GM23338 (cell line): ENCODE data around the gene CATSPER3. TPM values are rescaled to one million over a fixed set of nuclear protein-coding genes. Genes with fewer than 3 reads are reported as not detected.

Source experiments
- ATAC-seq: fragments of 200-7000 bp; cut with Tn5 transposase; 3 replicates; pipeline ENCODE4 v1.9.1; 2020
- DNase-seq: peaks from one replicate; pipeline ENCODE4 v3.0.0-alpha.2; 2015; ENCODE audit warnings: low spot score
- H2AFZ ChIP-seq: fragments of 200-600 bp; sonication (generic); 2 replicates; pipeline ENCODE4 v1.8.0; 2016; ENCODE audit warnings: antibody characterized with exemption, mild to moderate bottlenecking, moderate library complexity
- H3F3A ChIP-seq: fragments of 200-600 bp; sonication (generic); replicated peaks from 2 replicates; pipeline ENCODE4 v1.8.0; 2017; ENCODE audit warnings: antibody characterized with exemption, mixed run types, low read depth
- H3K27ac ChIP-seq: fragments of 200-600 bp; sonication (generic); 2 replicates; pipeline ENCODE4 v1.6.1; 2016; ENCODE audit warnings: low read depth
- H3K27me3 ChIP-seq: fragments of 200-600 bp; sonication (generic); 2 replicates; pipeline ENCODE4 v1.8.0; 2016; ENCODE audit warnings: mild to moderate bottlenecking, mixed run types, moderate library complexity; ENCODE audit not compliant: insufficient read depth
- H3K36me3 ChIP-seq: fragments of 200-600 bp; sonication (generic); 2 replicates; pipeline ENCODE4 v1.8.0; 2016; ENCODE audit warnings: mild to moderate bottlenecking; ENCODE audit not compliant: insufficient read depth
- H3K4me1 ChIP-seq: fragments of 200-600 bp; sonication (generic); 2 replicates; pipeline ENCODE4 v1.8.0; 2016; ENCODE audit warnings: mild to moderate bottlenecking, moderate library complexity; ENCODE audit not compliant: insufficient read depth
- H3K4me2 ChIP-seq: fragments of 200-600 bp; sonication (generic); 2 replicates; pipeline ENCODE4 v1.7.1; 2017; ENCODE audit warnings: mixed run types
- H3K4me3 ChIP-seq: fragments of 200-600 bp; sonication (generic); 2 replicates; pipeline ENCODE4 v1.6.1; 2016; ENCODE audit warnings: mixed run types
- H3K79me2 ChIP-seq: fragments of 200-600 bp; sonication (generic); replicated peaks from 2 replicates; pipeline ENCODE4 v1.8.0; 2017; ENCODE audit warnings: mild to moderate bottlenecking; ENCODE audit not compliant: insufficient read depth
- H3K9me2 ChIP-seq: fragments of 200-600 bp; sonication (generic); 2 replicates; pipeline ENCODE4 v1.8.0; 2017; ENCODE audit not compliant: insufficient read depth
- H4K20me1 ChIP-seq: fragments of 200-600 bp; sonication (generic); replicated peaks from 2 replicates; pipeline ENCODE4 v1.8.0; 2017; ENCODE audit warnings: mild to moderate bottlenecking; ENCODE audit not compliant: insufficient read depth
- H3K27ac Mint-ChIP-seq: 2 replicates; pipeline ENCODE4 v1.8.0; 2020; ENCODE audit warnings: inconsistent platforms, mild to moderate bottlenecking, moderate library complexity, mixed read lengths
- H3K27me3 Mint-ChIP-seq: 3 replicates; pipeline ENCODE4 v1.8.0; 2022; ENCODE audit warnings: low read depth, mild to moderate bottlenecking, moderate library complexity, mixed read lengths, inconsistent platforms; ENCODE audit not compliant: insufficient read depth, poor library complexity
- H3K36me3 Mint-ChIP-seq: 3 replicates; pipeline ENCODE4 v1.8.0; 2021; ENCODE audit warnings: low read depth, mild to moderate bottlenecking, inconsistent platforms, moderate library complexity, mixed read lengths
- H3K4me1 Mint-ChIP-seq: 3 replicates; pipeline ENCODE4 v1.8.0; 2020; ENCODE audit warnings: mild to moderate bottlenecking, inconsistent platforms, mixed read lengths
- H3K4me3 Mint-ChIP-seq: 3 replicates; pipeline ENCODE4 v1.8.0; 2021; ENCODE audit warnings: moderate library complexity, mild to moderate bottlenecking, inconsistent platforms, mixed read lengths
- H3K9me3 Mint-ChIP-seq: 3 replicates; pipeline ENCODE4 v1.8.0; 2020; ENCODE audit warnings: moderate library complexity, mild to moderate bottlenecking, inconsistent platforms, mixed read lengths
- CREB1 ChIP-seq: fragments of 250-450 bp; sonication (Bioruptor Pico); IDR thresholded peaks from 2 replicates; pipeline ENCODE4 v1.5.0; 2020; ENCODE audit warnings: low read depth, mild to moderate bottlenecking, moderate library complexity
- CTCF ChIP-seq, 2 experiments: fragments of 200-600 bp in 1 of 2; sonication (generic) in 1 of 2; conservative IDR thresholded peaks; 2 replicates each; pipeline versions ENCODE4 v1.5.1 to v1.6.1; 2016 to 2017; ENCODE audit warnings: antibody characterized with exemption in 2 of 2, low read depth in 2 of 2, mild to moderate bottlenecking in 2 of 2, moderate library complexity in 1 of 2
- ETS1 ChIP-seq: IDR thresholded peaks from 2 replicates; pipeline ENCODE4 v1.6.1; 2016; ENCODE audit warnings: antibody characterized with exemption
- EZH2 ChIP-seq: fragments of 200-600 bp; sonication (generic); IDR thresholded peaks from one replicate; pipeline ENCODE4 v1.8.0; 2017; ENCODE audit warnings: antibody characterized with exemption, mild to moderate bottlenecking, low read depth; ENCODE audit not compliant: unreplicated experiment
- EZH2phosphoT487 ChIP-seq: fragments of 200-600 bp; sonication (generic); IDR thresholded peaks from one replicate; pipeline ENCODE4 v1.8.1; 2018; ENCODE audit warnings: antibody characterized with exemption; ENCODE audit not compliant: unreplicated experiment
- JUNB ChIP-seq: IDR thresholded peaks from one replicate; pipeline ENCODE4 v1.6.1; 2016; ENCODE audit warnings: antibody characterized with exemption; ENCODE audit not compliant: unreplicated experiment
- NANOG ChIP-seq: IDR thresholded peaks from 2 replicates; pipeline ENCODE4 v1.6.1; 2016; ENCODE audit warnings: antibody characterized with exemption, borderline replicate concordance
- POLR2AphosphoS5 ChIP-seq: IDR thresholded peaks from 2 replicates; pipeline ENCODE4 v1.6.1; 2016; ENCODE audit warnings: antibody characterized with exemption, low read depth
- STAT1 ChIP-seq: IDR thresholded peaks from one replicate; pipeline ENCODE4 v1.6.1; 2016; ENCODE audit warnings: antibody characterized with exemption; ENCODE audit not compliant: unreplicated experiment
- ZNF114 ChIP-seq: fragments of 250-450 bp; sonication (Bioruptor Pico); IDR thresholded peaks from 2 replicates; pipeline ENCODE4 v1.5.0; 2020; ENCODE audit warnings: mild to moderate bottlenecking, moderate library complexity
- ZNF331 ChIP-seq: fragments of 250-450 bp; sonication (Bioruptor Pico); IDR thresholded peaks from 2 replicates; pipeline ENCODE4 v1.5.0; 2020; ENCODE audit warnings: low read depth, mild to moderate bottlenecking, moderate library complexity
- ZNF462 ChIP-seq: fragments of 250-450 bp; sonication (Bioruptor Pico); IDR thresholded peaks from 2 replicates; pipeline ENCODE4 v1.5.0; 2020; ENCODE audit warnings: mild to moderate bottlenecking, moderate library complexity
- polyA plus RNA-seq: library from polyadenylated mRNA; unstranded; fragments of >200 nt; fragmentation: Nextera tagmentation; extraction: Ambion mirVana; gene quantifications from 2 replicates; pipeline ENCODE4 v1.2.1, GENCODE V29; 2016
- total RNA-seq: library from RNA; depleted of rRNA; stranded (reverse); fragments of >200 nt; shearing (Covaris generic); gene quantifications from 2 replicates; pipeline ENCODE4 v1.2.3, GENCODE V29; 2014
- TF ChIP-seq, protein P1 (sequence below): IDR thresholded peaks from one replicate; pipeline ENCODE4 v1.6.1; 2018; ENCODE audit warnings: antibody characterized with exemption; ENCODE audit not compliant: unreplicated experiment

Gene CATSPER3
- total and polyA plus RNA-seq, 2 experiments from 2014 or later: 0.19 TPM; not detected in 1

DNA sequence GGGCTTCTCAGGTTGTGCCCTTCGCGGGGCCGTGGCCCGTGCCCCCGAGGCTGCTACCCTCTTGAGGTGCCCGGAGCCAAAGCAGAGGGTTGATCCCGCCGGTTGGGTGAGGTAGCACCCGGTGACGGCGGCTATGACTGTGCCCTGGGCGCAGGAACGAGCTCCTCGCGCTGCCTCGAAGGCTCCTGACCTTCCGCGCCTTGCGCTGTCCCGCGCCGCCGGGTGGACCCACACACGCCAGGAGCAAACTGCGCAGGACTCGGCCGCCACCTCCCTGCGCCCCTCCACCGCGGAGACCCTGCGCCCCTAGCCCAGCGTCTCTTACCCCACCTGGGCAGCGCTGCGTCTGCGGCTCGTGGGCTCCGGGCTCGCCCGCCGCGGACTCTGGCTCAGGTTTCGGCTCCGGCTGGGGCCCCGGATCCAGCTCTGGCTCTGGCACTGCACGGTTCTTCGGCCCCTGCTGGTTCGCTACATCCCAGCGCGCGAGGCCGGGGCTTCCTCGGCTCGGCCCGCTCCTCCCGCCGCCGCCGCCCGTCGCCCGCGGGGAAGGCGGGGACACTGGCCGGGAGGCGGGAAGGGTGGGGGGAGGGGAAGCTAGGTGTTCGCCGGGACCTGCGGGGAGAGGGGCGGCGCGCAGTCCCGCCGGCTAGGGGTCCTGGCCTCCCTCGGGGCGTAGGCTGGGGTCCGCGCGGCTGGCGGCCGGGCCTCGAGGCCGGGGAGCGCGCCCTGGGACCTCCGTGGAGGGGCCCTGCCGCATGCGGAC lies 71.7 kb downstream of the CATSPER3 start:
- peak overlapping the region; percentile 46; the same call in 1 of the 3 replicates for H3K4me3 Mint-ChIP-seq
- H3K4me1 Mint-ChIP-seq: peaks cover 12% of the 10 kb centered on the region
- Histone ChIP-seq H3F3A (peaks cover 10% of the 10 kb centered on the region), H3K27ac (no peak overlapping the region), H3K79me2 (no peaks in the 10 kb centered on the region), H2AFZ (peak overlapping the region; percentile 95), H3K4me3 (peak overlapping the region; percentile 55), H3K36me3 (no peaks in the 10 kb centered on the region), H3K9me2 (no peaks in the 10 kb centered on the region), H3K4me2 (peak overlapping the region; percentile 83), H3K27me3 (peaks cover 100% of the 10 kb centered on the region), H3K4me1 (peaks cover 4% of the 10 kb centered on the region; the same call in 1 of the 2 replicates), H4K20me1 (peaks cover 23% of the 10 kb centered on the region)
- no peak overlapping the region for H3K27ac Mint-ChIP-seq
- ATAC-seq (peak; percentile 25), DNase-seq (peak; percentile 67)
- no peak for TF ChIP-seq CREB1 (CRISPR knock-in tag)
- no peak for TF ChIP-seq POLR2AphosphoS5
- peak; percentile 1 for TF ChIP-seq EZH2
- no peak for TF ChIP-seq STAT1
- peak; percentile 74 for TF ChIP-seq EZH2phosphoT487
- no peak for TF ChIP-seq ZNF331 (CRISPR knock-in tag)
- no peak for TF ChIP-seq ZNF462 (CRISPR knock-in tag)
- no peak for TF ChIP-seq ETS1
- TF ChIP-seq, protein P1, sequence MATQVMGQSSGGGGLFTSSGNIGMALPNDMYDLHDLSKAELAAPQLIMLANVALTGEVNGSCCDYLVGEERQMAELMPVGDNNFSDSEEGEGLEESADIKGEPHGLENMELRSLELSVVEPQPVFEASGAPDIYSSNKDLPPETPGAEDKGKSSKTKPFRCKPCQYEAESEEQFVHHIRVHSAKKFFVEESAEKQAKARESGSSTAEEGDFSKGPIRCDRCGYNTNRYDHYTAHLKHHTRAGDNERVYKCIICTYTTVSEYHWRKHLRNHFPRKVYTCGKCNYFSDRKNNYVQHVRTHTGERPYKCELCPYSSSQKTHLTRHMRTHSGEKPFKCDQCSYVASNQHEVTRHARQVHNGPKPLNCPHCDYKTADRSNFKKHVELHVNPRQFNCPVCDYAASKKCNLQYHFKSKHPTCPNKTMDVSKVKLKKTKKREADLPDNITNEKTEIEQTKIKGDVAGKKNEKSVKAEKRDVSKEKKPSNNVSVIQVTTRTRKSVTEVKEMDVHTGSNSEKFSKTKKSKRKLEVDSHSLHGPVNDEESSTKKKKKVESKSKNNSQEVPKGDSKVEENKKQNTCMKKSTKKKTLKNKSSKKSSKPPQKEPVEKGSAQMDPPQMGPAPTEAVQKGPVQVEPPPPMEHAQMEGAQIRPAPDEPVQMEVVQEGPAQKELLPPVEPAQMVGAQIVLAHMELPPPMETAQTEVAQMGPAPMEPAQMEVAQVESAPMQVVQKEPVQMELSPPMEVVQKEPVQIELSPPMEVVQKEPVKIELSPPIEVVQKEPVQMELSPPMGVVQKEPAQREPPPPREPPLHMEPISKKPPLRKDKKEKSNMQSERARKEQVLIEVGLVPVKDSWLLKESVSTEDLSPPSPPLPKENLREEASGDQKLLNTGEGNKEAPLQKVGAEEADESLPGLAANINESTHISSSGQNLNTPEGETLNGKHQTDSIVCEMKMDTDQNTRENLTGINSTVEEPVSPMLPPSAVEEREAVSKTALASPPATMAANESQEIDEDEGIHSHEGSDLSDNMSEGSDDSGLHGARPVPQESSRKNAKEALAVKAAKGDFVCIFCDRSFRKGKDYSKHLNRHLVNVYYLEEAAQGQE: no peak
- no peak for TF ChIP-seq ZNF114 (CRISPR knock-in tag)
- no peak for TF ChIP-seq JUNB
- TF ChIP-seq NANOG: no peak
- no peak for TF ChIP-seq CTCF (conservative IDR thresholded peaks at IDR 0.05; ENCODE audit: low read depth in 2 of 2)
- H3K9me3 Mint-ChIP-seq: peaks cover 7% of the 10 kb centered on the region; the same call in 2 of the 3 replicates
- no peaks in the 10 kb centered on the region for H3K36me3 Mint-ChIP-seq
- H3K27me3 Mint-ChIP-seq: peaks cover 96% of the 10 kb centered on the region
